GM12878 (cell line): ENCODE measurements around the gene MAGI2. TPM values are rescaled to one million over a fixed set of nuclear protein-coding genes. Genes with fewer than 3 reads are reported as not detected.

ENCODE experiments used
- ATAC-seq: fragments of 200-7000 bp; cut with Tn5 transposase; 3 replicates; pipeline ENCODE4 v1.9.1; 2020; ENCODE audit warnings: mild to moderate bottlenecking, moderate library complexity
- BruUV-seq: library from RNA; stranded (reverse); fragments of 400-500 nt; replicated peaks from 2 replicates; lab custom pipeline; 2021; lab: Mats Ljungman, UMichigan
- CTCF ChIA-PET: fragments of 300-600 bp; sonication (Branson Sonifier 250); formaldehyde crosslinking; extraction: SDS; loops from one replicate; lab custom pipeline; 2021; ENCODE audit warnings: inconsistent platforms; lab: Yijun Ruan, JAX
- POLR2A ChIA-PET: fragments of 350-600 bp; formaldehyde crosslinking; extraction: SDS; loops from one replicate; lab custom pipeline; 2021; ENCODE audit warnings: inconsistent platforms; lab: Charles Lee
- RAD21 ChIA-PET: fragments of 300-600 bp; sonication (Branson Sonifier 250); formaldehyde crosslinking; loops from one replicate; lab custom pipeline; 2023; ENCODE audit warnings: antibody characterized with exemption; ENCODE audit not compliant: unreplicated experiment; lab: Charles Lee
- SMC1A ChIA-PET: fragments of 300-600 bp; sonication (Branson Sonifier 250); formaldehyde crosslinking; loops from one replicate; lab custom pipeline; 2023; ENCODE audit not compliant: unreplicated experiment, uncharacterized antibody; lab: Charles Lee
- DNase-seq: peaks from one replicate; pipeline ENCODE4 v3.0.0-alpha.2; 2011; ENCODE audit warnings: low read depth, low spot score
- FAIRE-seq: peaks from 3 replicates; lab custom pipeline; 2011; peaks lifted over from hg19 to GRCh38; lab: Jason Lieb, UNC
- H2AFZ ChIP-seq: 2 replicates; pipeline ENCODE4 v1.6.0; 2011; ENCODE audit warnings: low read depth, low read length, control low read depth; ENCODE audit not compliant: control insufficient read depth
- H3K27ac ChIP-seq: 2 replicates; pipeline ENCODE4 v1.5.1; 2011; ENCODE audit warnings: control low read depth; ENCODE audit not compliant: control insufficient read depth, insufficient read depth
- H3K27me3 ChIP-seq, 2 experiments: replicated peaks in 1 of 2; 2 replicates each; pipeline versions ENCODE4 v1.6.0 to v1.6.1; 2011; ENCODE audit warnings: low read length in 1 of 2; ENCODE audit not compliant: control insufficient read depth in 2 of 2, insufficient read depth in 2 of 2
- H3K36me3 ChIP-seq, 2 experiments: 2 replicates each; pipeline ENCODE4 v1.5.1; 2011; ENCODE audit warnings: low read length in 1 of 2; ENCODE audit not compliant: control insufficient read depth in 2 of 2, insufficient read depth in 2 of 2
- H3K4me1 ChIP-seq: 2 replicates; pipeline ENCODE4 v1.6.1; 2011; ENCODE audit warnings: mild to moderate bottlenecking, low read length, moderate library complexity, mixed read lengths; ENCODE audit not compliant: control insufficient read depth, insufficient read depth
- H3K4me2 ChIP-seq: 2 replicates; pipeline ENCODE4 v1.6.0; 2011; ENCODE audit warnings: control low read depth; ENCODE audit not compliant: control insufficient read depth, insufficient read depth
- H3K4me3 ChIP-seq: fragments of 200-600 bp; sonication (generic); 2 replicates; pipeline ENCODE4 v1.5.1; 2016
- H3K79me2 ChIP-seq: 2 replicates; pipeline ENCODE4 v1.6.0; 2011; ENCODE audit warnings: low read length; ENCODE audit not compliant: control insufficient read depth, insufficient read depth
- H3K9ac ChIP-seq: 2 replicates; pipeline ENCODE4 v1.8.0; 2011; ENCODE audit warnings: low read length, control low read depth, mixed read lengths; ENCODE audit not compliant: control insufficient read depth, insufficient read depth
- H3K9me3 ChIP-seq: replicated peaks from 3 replicates; pipeline ENCODE4 v1.5.1; 2011; ENCODE audit warnings: mild to moderate bottlenecking, low read length; ENCODE audit not compliant: control insufficient read depth, insufficient read depth
- H4K20me1 ChIP-seq: 2 replicates; pipeline ENCODE4 v1.6.0; 2011; ENCODE audit not compliant: control insufficient read depth, insufficient read depth
- EED ChIP-seq: sonication (generic); IDR thresholded peaks from 2 replicates; pipeline ENCODE4 v1.6.1; 2016; ENCODE audit warnings: antibody characterized with exemption, low read depth
- FOXM1 ChIP-seq: IDR thresholded peaks from 2 replicates; pipeline ENCODE4 v1.6.1; 2012; ENCODE audit warnings: low read depth, mild to moderate bottlenecking, inconsistent platforms, low read length, moderate library complexity
- HDAC2 ChIP-seq: fragments of 200-600 bp; sonication (generic); IDR thresholded peaks from 2 replicates; pipeline ENCODE4 v1.6.1; 2017
- NFXL1 ChIP-seq: fragments of 450-650 bp; IDR thresholded peaks from 2 replicates; pipeline ENCODE4 v1.6.1; 2017; ENCODE audit warnings: antibody characterized with exemption, mild to moderate bottlenecking, borderline replicate concordance
- NFYA ChIP-seq: IDR thresholded peaks from 2 replicates; pipeline ENCODE4 v1.6.1; 2011; ENCODE audit warnings: low read depth, mild to moderate bottlenecking, low read length, improper control_type of control experiment, borderline replicate concordance
- RFX5 ChIP-seq: IDR thresholded peaks from 2 replicates; pipeline ENCODE4 v1.6.1; 2011; ENCODE audit warnings: low read depth, low read length, improper control_type of control experiment
- TAF1 ChIP-seq: IDR thresholded peaks from 2 replicates; pipeline ENCODE4 v1.6.1; 2011; ENCODE audit warnings: mild to moderate bottlenecking, low read depth, low read length, borderline replicate concordance
- ZBTB33 ChIP-seq: fragments of 450-650 bp; IDR thresholded peaks from 2 replicates; pipeline ENCODE4 v1.6.1; 2017; ENCODE audit warnings: mild to moderate bottlenecking
- ZNF217 ChIP-seq: fragments of 450-650 bp; IDR thresholded peaks from 2 replicates; pipeline ENCODE4 v1.6.1; 2017; ENCODE audit warnings: antibody characterized with exemption, mild to moderate bottlenecking
- ZNF274 ChIP-seq: IDR thresholded peaks from one replicate; pipeline ENCODE4 v1.8.0; 2011; ENCODE audit not compliant: insufficient read length, insufficient read depth
- WGBS: methylation state at CpG from one replicate; pipeline ENCODE4 v1.1.6; 2016; ENCODE audit warnings: low lambda C conversion rate; ENCODE audit not compliant: insufficient replicate concordance, insufficient coverage; ENCODE audit errors: missing lambda C conversion rate; 5-methylcytosine and 5-hydroxymethylcytosine counted together
- in situ Hi-C: fragments of 300-500 bp; cut with MboI; formaldehyde crosslinking; loops from 9 replicates; pipeline ENCODE4 v1.14.3; 2018; ENCODE audit warnings: mixed read lengths
- intact Hi-C: fragments of 100-400 bp; cut with micrococcal nuclease; formaldehyde crosslinking; loops from one replicate; pipeline ENCODE4 v1.14.2; 2022; ENCODE audit not compliant: unreplicated experiment
- polyA plus RNA-seq, 11 experiments: library from polyadenylated mRNA; depleted of rRNA in 4 of 11; unstranded in 6 of 11; stranded (reverse) in 5 of 11; fragments of >200 nt; fragmentation: Nextera tagmentation in 4 of 11; fragmentation: Illumina TruSeq in 1 of 11; extraction: Ambion mirVana in 4 of 11; extraction: Trizol in 1 of 11; gene quantifications; 1 replicate in 1 of 11; 2 replicates in 10 of 11; pipeline versions ENCODE4 v1.2.1 to v1.2.3, GENCODE V29; 2011 to 2016; ENCODE audit warnings: inconsistent platforms in 2 of 11, missing spikeins in 2 of 11, low read depth in 1 of 11
- total RNA-seq, 4 experiments: library from RNA; depleted of rRNA in 3 of 4; stranded (reverse); fragments of >200 nt in 3 of 4; fragmentation: Illumina TruSeq in 1 of 4; extraction: Trizol in 1 of 4; gene quantifications; 2 replicates each; pipeline versions ENCODE4 v1.2.1 to v1.2.3, GENCODE V29; 2013 to 2021
- TF ChIP-seq, protein P1 (sequence below): IDR thresholded peaks from 2 replicates; pipeline ENCODE4 v1.6.1; 2011; ENCODE audit warnings: mild to moderate bottlenecking, low read depth, low read length, moderate library complexity; ENCODE audit not compliant: insufficient replicate concordance
- TF ChIP-seq, protein P2 (sequence below): IDR thresholded peaks from 2 replicates; pipeline ENCODE4 v1.6.1; 2012; ENCODE audit warnings: mild to moderate bottlenecking, low read depth, low read length
- TF ChIP-seq, protein P3 (sequence below): fragments of 450-650 bp; IDR thresholded peaks from 2 replicates; pipeline ENCODE4 v1.6.1; 2016; ENCODE audit warnings: mild to moderate bottlenecking, moderate library complexity, borderline replicate concordance

MAGI2 gene
- total and polyA plus RNA-seq, 10 of the 15 experiments (the other 5 are each of a cell fraction or from before 2014, with no cell fraction given) = 0.01 to 0.31 (median 0.05) TPM; not detected in 2

- TF ChIP-seq ZNF274 = no peak
- TF ChIP-seq ZBTB33 = no peak
- TF ChIP-seq RFX5 = no peak
- TF ChIP-seq TAF1 = no peak
- TF ChIP-seq ZNF217 = no peak
- TF ChIP-seq, protein P1, sequence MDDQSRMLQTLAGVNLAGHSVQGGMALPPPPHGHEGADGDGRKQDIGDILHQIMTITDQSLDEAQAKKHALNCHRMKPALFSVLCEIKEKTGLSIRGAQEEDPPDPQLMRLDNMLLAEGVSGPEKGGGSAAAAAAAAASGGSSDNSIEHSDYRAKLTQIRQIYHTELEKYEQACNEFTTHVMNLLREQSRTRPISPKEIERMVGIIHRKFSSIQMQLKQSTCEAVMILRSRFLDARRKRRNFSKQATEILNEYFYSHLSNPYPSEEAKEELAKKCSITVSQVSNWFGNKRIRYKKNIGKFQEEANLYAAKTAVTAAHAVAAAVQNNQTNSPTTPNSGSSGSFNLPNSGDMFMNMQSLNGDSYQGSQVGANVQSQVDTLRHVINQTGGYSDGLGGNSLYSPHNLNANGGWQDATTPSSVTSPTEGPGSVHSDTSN = no peak
- no peak for TF ChIP-seq NFYA
- TF ChIP-seq, protein P2, sequence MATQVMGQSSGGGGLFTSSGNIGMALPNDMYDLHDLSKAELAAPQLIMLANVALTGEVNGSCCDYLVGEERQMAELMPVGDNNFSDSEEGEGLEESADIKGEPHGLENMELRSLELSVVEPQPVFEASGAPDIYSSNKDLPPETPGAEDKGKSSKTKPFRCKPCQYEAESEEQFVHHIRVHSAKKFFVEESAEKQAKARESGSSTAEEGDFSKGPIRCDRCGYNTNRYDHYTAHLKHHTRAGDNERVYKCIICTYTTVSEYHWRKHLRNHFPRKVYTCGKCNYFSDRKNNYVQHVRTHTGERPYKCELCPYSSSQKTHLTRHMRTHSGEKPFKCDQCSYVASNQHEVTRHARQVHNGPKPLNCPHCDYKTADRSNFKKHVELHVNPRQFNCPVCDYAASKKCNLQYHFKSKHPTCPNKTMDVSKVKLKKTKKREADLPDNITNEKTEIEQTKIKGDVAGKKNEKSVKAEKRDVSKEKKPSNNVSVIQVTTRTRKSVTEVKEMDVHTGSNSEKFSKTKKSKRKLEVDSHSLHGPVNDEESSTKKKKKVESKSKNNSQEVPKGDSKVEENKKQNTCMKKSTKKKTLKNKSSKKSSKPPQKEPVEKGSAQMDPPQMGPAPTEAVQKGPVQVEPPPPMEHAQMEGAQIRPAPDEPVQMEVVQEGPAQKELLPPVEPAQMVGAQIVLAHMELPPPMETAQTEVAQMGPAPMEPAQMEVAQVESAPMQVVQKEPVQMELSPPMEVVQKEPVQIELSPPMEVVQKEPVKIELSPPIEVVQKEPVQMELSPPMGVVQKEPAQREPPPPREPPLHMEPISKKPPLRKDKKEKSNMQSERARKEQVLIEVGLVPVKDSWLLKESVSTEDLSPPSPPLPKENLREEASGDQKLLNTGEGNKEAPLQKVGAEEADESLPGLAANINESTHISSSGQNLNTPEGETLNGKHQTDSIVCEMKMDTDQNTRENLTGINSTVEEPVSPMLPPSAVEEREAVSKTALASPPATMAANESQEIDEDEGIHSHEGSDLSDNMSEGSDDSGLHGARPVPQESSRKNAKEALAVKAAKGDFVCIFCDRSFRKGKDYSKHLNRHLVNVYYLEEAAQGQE = no peak
- no peak for TF ChIP-seq NFXL1
- no peak for TF ChIP-seq EED
- no peak for TF ChIP-seq HDAC2
- TF ChIP-seq, protein P3, sequence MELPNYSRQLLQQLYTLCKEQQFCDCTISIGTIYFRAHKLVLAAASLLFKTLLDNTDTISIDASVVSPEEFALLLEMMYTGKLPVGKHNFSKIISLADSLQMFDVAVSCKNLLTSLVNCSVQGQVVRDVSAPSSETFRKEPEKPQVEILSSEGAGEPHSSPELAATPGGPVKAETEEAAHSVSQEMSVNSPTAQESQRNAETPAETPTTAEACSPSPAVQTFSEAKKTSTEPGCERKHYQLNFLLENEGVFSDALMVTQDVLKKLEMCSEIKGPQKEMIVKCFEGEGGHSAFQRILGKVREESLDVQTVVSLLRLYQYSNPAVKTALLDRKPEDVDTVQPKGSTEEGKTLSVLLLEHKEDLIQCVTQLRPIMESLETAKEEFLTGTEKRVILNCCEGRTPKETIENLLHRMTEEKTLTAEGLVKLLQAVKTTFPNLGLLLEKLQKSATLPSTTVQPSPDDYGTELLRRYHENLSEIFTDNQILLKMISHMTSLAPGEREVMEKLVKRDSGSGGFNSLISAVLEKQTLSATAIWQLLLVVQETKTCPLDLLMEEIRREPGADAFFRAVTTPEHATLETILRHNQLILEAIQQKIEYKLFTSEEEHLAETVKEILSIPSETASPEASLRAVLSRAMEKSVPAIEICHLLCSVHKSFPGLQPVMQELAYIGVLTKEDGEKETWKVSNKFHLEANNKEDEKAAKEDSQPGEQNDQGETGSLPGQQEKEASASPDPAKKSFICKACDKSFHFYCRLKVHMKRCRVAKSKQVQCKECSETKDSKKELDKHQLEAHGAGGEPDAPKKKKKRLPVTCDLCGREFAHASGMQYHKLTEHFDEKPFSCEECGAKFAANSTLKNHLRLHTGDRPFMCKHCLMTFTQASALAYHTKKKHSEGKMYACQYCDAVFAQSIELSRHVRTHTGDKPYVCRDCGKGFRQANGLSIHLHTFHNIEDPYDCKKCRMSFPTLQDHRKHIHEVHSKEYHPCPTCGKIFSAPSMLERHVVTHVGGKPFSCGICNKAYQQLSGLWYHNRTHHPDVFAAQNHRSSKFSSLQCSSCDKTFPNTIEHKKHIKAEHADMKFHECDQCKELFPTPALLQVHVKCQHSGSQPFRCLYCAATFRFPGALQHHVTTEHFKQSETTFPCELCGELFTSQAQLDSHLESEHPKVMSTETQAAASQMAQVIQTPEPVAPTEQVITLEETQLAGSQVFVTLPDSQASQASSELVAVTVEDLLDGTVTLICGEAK = no peak
- TF ChIP-seq FOXM1 = no peak
- ChIA-PET RAD21 (no interaction called here), CTCF (no interaction called here), POLR2A (no interaction called here), SMC1A (no interaction called here)
- no peaks in the 10 kb centered on the region for H3K9me3 ChIP-seq
- in situ Hi-C loops (no loop called here), intact Hi-C loops (no loop called here)
- no peaks in the 10 kb centered on the region for H3K4me1 ChIP-seq
- no peak overlapping the region for H3K27ac ChIP-seq
- no peaks in the 10 kb centered on the region for H4K20me1 ChIP-seq
- H3K36me3 ChIP-seq = no peaks in the 10 kb centered on the region
- H3K9ac ChIP-seq = no peak overlapping the region
- WGBS = 39% methylated on average over 4 of the region's 4 CpGs
- H3K27me3 ChIP-seq = no peaks in the 10 kb centered on the region
- H3K79me2 ChIP-seq = no peaks in the 10 kb centered on the region
- H2AFZ ChIP-seq = no peak overlapping the region
- no TSS peak for BruUV-seq
- DNase-seq = no peak
- no peak overlapping the region for H3K4me3 ChIP-seq
- no peak for FAIRE-seq
- no peak overlapping the region for H3K4me2 ChIP-seq
- no peak for ATAC-seq
Observed at GRCh38 chr7:79079919-79080554, 373.4 kb downstream of the MAGI2 start.
